ENCODE measurements around the gene SF3B2.

- TF ChIP-seq CTCF (IDR thresholded peaks at IDR 0.05; ENCODE audit: low read depth, low read length) (no peak), POLR2A (IDR thresholded peaks at IDR 0.05; ENCODE audit: extremely low read depth, insufficient read length) (no peak), MYC (IDR thresholded peaks at IDR 0.05; ENCODE audit: low read depth, low read length) (no peak), MAX (IDR thresholded peaks at IDR 0.05; ENCODE audit: low read depth, low read length) (no peak)
Measured at GRCh38 chr11:66008468-66009101, 43.6 kb upstream of the SF3B2 start.

All from NB4 (cell line).